ENCODE results near the gene SIRPB2.

The SIRPB2 gene

GRCh38 chr20:1471242-1471641 lies 20.0 kb downstream of the SIRPB2 start:
- DNase-seq (ENCODE audit: low spot score) = no peak

- DNase-seq (ENCODE audit: low spot score) = peak; percentile 68
Observed at GRCh38 chr20:1469925-1470571, 21.2 kb downstream of the SIRPB2 start.

- DNase-seq (ENCODE audit: low spot score) = no peak
Observed at GRCh38 chr20:1469306-1469905, 21.8 kb downstream of the SIRPB2 start.

- DNase-seq (ENCODE audit: low spot score) = no peak
Observed at GRCh38 chr20:1468117-1468624, 23.0 kb downstream of the SIRPB2 start.

- DNase-seq (ENCODE audit: low spot score) = no peak
Observed at GRCh38 chr20:1467355-1468116, 23.7 kb downstream of the SIRPB2 start.

- no peak for DNase-seq (ENCODE audit: low spot score)
Observed at GRCh38 chr20:1467082-1467354, 24.2 kb downstream of the SIRPB2 start.

GRCh38 chr20:1466211-1467081 lies 24.8 kb downstream of the SIRPB2 start, which contains the start of gene NSFL1C:
TSS of gene NSFL1C (minus strand) at chr20:1466849. CDS start at chr20:1466824, 25 bp downstream.
- peak; percentile 94 for DNase-seq (ENCODE audit: low spot score)

- DNase-seq (ENCODE audit: low spot score) = no peak
Observed at GRCh38 chr20:1465470-1466210, 25.6 kb downstream of the SIRPB2 start.

- DNase-seq (ENCODE audit: low spot score) = no peak
Observed at GRCh38 chr20:1463971-1464570, 27.1 kb downstream of the SIRPB2 start.

GRCh38 chr20:1462834-1463233 lies 28.4 kb downstream of the SIRPB2 start:
- no peak for DNase-seq (ENCODE audit: low spot score)

- DNase-seq (ENCODE audit: low spot score) = no peak
Observed at GRCh38 chr20:1462001-1462400, 29.2 kb downstream of the SIRPB2 start.

GRCh38 chr20:1460275-1460674 lies 30.9 kb downstream of the SIRPB2 start:
- DNase-seq (ENCODE audit: low spot score) = no peak

GRCh38 chr20:1457992-1458391 lies 33.2 kb downstream of the SIRPB2 start:
- no peak for DNase-seq (ENCODE audit: low spot score)

- no peak for DNase-seq (ENCODE audit: low spot score)
Observed at GRCh38 chr20:1456300-1456699, 34.9 kb downstream of the SIRPB2 start.

- no peak for DNase-seq (ENCODE audit: low spot score)
Observed at GRCh38 chr20:1450926-1451491, 40.2 kb downstream of the SIRPB2 start.

GRCh38 chr20:1449370-1449769 lies 41.9 kb downstream of the SIRPB2 start:
- DNase-seq (ENCODE audit: low spot score) = no peak

GRCh38 chr20:1448081-1448620 lies 43.1 kb downstream of the SIRPB2 start:
- DNase-seq (ENCODE audit: low spot score) = no peak

GRCh38 chr20:1446536-1446935 lies 44.7 kb downstream of the SIRPB2 start:
- DNase-seq (ENCODE audit: low spot score) = no peak

GRCh38 chr20:1443085-1443484 lies 48.1 kb downstream of the SIRPB2 start:
- no peak for DNase-seq (ENCODE audit: low spot score)

GRCh38 chr20:1442304-1442703 lies 48.9 kb downstream of the SIRPB2 start:
- no peak for DNase-seq (ENCODE audit: low spot score)
